CD4-positive, alpha-beta T cell treated with Interleukin-15 for 4 hours (primary cell): ENCODE data around the gene KLHDC3.

ENCODE experiments used
- DNase-seq: peaks from one replicate; pipeline ENCODE4 v3.0.0-alpha.2; 2020; ENCODE audit warnings: low spot score

Gene KLHDC3

GRCh38 chr6:43059168-43060033 is 45.4 kb downstream of the KLHDC3 start, which contains the start of the genes KLC4 and MRPL2:
KLC4 (plus strand) TSS chr6:43059631; CDS start chr6:43061336, 1,705 bp downstream.
MRPL2 (minus strand) TSS chr6:43059434; CDS start chr6:43059381, 53 bp downstream.
- DNase-seq = peak; percentile 97

GRCh38 chr6:43060034-43060754 is 46.1 kb downstream of the KLHDC3 start:
- no peak for DNase-seq

GRCh38 chr6:43060755-43061633 is 46.9 kb downstream of the KLHDC3 start:
- no peak for DNase-seq

- DNase-seq = no peak
Observed at GRCh38 chr6:43061861-43062260, 47.8 kb downstream of the KLHDC3 start.

DNA sequence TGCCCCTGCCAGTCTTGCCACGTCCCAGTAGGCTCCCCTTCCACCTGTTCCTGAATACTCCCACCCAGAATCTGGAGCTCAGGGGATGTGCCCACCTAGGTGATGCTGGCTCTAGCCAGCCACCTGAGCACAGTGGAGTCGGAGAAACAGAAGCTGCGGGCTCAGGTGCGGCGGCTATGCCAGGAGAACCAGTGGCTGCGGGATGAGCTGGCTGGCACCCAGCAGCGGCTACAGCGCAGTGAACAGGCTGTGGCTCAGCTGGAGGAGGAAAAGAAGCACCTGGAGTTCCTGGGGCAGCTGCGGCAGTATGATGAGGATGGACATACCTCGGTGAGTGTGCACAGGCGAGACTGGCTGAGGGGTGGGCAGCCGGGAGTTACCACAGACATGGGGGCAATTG is 48.8 kb downstream of the KLHDC3 start:
- no peak for DNase-seq

DNA sequence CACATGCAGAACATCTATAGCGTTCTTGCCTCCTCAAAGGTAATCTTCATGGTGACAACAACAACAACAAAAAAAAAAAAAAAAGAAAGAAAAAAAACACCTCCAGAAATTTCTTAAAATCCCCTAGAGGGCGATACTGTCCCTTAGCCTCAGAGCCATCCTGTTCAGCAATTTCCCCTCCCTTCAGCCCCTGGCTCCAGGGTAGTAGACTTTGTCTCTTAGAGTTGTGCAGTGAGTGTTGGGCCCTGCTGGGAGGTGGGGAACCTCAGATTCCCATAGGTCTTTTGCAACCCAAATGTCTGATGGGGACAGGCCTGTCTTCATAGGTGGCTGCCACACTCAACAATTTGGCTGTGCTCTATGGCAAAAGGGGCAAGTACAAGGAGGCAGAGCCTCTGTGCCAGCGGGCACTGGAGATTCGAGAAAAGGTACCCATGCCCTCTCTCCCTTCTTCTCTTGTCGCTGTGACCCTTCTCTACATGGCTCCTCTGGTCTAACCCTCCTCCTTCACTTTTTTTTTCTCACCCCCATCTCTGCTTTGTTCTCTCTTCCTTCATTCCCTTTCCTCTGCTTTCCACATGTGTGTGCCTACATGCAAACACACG is 56.1 kb downstream of the KLHDC3 start:
- DNase-seq = peak; percentile 25
